ENCODE results near the gene C2CD4A. TPM values are rescaled to one million over a fixed set of nuclear protein-coding genes. Genes with fewer than 3 reads are reported as not detected.

C2CD4A gene
- total and polyA plus RNA-seq, 2 donors from 2014 or later, result 0.17 to 5.3 TPM

- Histone ChIP-seq H3K36me3 (ENCODE audit: control insufficient read depth in 2 of 3, insufficient read depth in 3 of 3, low read length in 3 of 3) (no peaks in the 10 kb centered on the region), H3K27ac (ENCODE audit: low read depth in 2 of 2, low read length in 2 of 2) (peak overlapping the region in 1 of 2 donors; percentile 90), H3K9ac (ENCODE audit: low read length in 3 of 3) (peak overlapping the region; percentile 61 to 88 (median 81)), H3K27me3 (ENCODE audit: control insufficient read depth, insufficient read depth, low read length) (no peaks in the 10 kb centered on the region), H3K9me3 (ENCODE audit: control insufficient read depth in 2 of 3, insufficient read depth in 1 of 3, low read length in 3 of 3) (no peaks in the 10 kb centered on the region), H3K4me3 (ENCODE audit: low read length in 3 of 3) (peak overlapping the region; percentile 73 to 87 (median 77)), H3K4me1 (ENCODE audit: control insufficient read depth in 2 of 3, insufficient read depth in 2 of 3, low read depth in 1 of 3, low read length in 3 of 3) (peaks cover 0 to 2% (median 2%) of the 10 kb centered on the region in 3 donors)
- DNase-seq (peak in 1 of 5 donors; percentile 14), FAIRE-seq (no peak)
- intact Hi-C loops (cut with DNase I), result no loop called here
- TF ChIP-seq, protein P1, sequence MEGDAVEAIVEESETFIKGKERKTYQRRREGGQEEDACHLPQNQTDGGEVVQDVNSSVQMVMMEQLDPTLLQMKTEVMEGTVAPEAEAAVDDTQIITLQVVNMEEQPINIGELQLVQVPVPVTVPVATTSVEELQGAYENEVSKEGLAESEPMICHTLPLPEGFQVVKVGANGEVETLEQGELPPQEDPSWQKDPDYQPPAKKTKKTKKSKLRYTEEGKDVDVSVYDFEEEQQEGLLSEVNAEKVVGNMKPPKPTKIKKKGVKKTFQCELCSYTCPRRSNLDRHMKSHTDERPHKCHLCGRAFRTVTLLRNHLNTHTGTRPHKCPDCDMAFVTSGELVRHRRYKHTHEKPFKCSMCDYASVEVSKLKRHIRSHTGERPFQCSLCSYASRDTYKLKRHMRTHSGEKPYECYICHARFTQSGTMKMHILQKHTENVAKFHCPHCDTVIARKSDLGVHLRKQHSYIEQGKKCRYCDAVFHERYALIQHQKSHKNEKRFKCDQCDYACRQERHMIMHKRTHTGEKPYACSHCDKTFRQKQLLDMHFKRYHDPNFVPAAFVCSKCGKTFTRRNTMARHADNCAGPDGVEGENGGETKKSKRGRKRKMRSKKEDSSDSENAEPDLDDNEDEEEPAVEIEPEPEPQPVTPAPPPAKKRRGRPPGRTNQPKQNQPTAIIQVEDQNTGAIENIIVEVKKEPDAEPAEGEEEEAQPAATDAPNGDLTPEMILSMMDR (IDR thresholded peaks at IDR 0.05; ENCODE audit: borderline replicate concordance, extremely low read depth, insufficient read depth), result no peak
These were observed 7.5 kb upstream of the C2CD4A start for GRCh38 chr15:62059108-62059815.

GRCh38 chr15:62059816-62060112 is 7.0 kb upstream of the C2CD4A start:
- H3K4me3 ChIP-seq (ENCODE audit: low read length in 3 of 3), result peak overlapping the region; percentile 73 to 87 (median 77)
- no peaks in the 10 kb centered on the region for H3K9me3 ChIP-seq (ENCODE audit: control insufficient read depth in 2 of 3, insufficient read depth in 1 of 3, low read length in 3 of 3)
- peak overlapping the region; percentile 61 to 88 (median 81) for H3K9ac ChIP-seq (ENCODE audit: low read length in 3 of 3)
- TF ChIP-seq, protein P1 (IDR thresholded peaks at IDR 0.05; ENCODE audit: borderline replicate concordance, extremely low read depth, insufficient read depth), result no peak
- H3K27me3 ChIP-seq (ENCODE audit: control insufficient read depth, insufficient read depth, low read length), result no peaks in the 10 kb centered on the region
- intact Hi-C loops (cut with DNase I), result no loop called here
- peaks cover 0 to 2% (median 2%) of the 10 kb centered on the region in 3 donors for H3K4me1 ChIP-seq (ENCODE audit: control insufficient read depth in 2 of 3, insufficient read depth in 2 of 3, low read depth in 1 of 3, low read length in 3 of 3)
- FAIRE-seq (no peak), DNase-seq (peak in 3 of 5 donors; percentile 48 to 72 (median 69))
- no peaks in the 10 kb centered on the region for H3K36me3 ChIP-seq (ENCODE audit: control insufficient read depth in 2 of 3, insufficient read depth in 3 of 3, low read length in 3 of 3)
- peak overlapping the region; percentile 90 to 94 for H3K27ac ChIP-seq (ENCODE audit: low read depth in 2 of 2, low read length in 2 of 2)

DNA sequence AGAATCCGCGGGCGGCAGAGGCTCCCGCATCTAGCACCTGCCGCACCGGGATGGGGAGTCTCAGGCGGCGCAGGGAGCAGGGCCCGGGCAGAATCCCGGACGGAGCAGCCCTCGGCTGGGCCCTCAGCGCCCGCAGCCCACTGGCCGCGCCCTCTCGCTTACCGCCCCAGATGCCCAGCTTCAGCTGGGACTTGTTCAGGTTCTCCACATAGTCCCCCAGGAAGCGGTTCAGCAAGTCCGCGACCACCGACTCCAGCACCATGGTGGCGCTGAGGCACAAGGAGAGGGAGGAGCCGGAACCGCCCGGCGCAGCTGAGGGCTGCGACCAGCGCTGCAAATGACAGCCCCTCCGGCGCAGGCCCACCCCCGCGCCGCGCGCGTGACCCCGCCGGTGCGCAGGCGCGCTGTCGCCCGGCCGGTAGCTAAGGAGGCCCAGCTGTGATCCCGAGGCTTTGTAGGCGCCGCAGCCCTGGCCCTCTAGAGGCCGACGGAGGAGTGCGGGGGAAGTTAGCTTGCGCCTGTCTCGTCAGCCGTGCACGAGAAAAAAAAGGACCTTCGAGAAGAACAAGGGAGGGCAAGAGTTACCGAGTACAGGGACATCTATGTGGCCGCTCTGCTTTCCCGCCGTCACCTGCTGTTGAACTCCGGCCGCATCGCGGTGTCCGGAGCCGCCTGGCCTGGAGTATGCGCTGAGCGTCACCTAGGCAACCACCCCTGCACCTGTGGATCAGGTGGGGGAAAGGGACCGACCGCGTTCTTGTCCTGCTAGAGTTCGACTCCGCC is 6.5 kb upstream of the C2CD4A start, which contains the start of gene VPS13C:
TSS of gene VPS13C (minus strand) at position 335 of the 783 bp plus-strand sequence. CDS start at position 262, 73 bp downstream.
- peak; percentile 96 to 98 (median 97) for DNase-seq
- H3K9ac ChIP-seq (ENCODE audit: low read length in 3 of 3), result peak within 1 kb of the TSS; percentile 67 to 88 (median 81)
- FAIRE-seq, result no peak
- TF ChIP-seq, protein P1 (IDR thresholded peaks at IDR 0.05; ENCODE audit: borderline replicate concordance, extremely low read depth, insufficient read depth), result peak; percentile 63
- no peaks in the 10 kb centered on the region for H3K9me3 ChIP-seq (ENCODE audit: control insufficient read depth in 2 of 3, insufficient read depth in 1 of 3, low read length in 3 of 3)
- no peaks in the 10 kb centered on the region for H3K27me3 ChIP-seq (ENCODE audit: control insufficient read depth, insufficient read depth, low read length)
- intact Hi-C loops (cut with DNase I), result no loop called here
- no peaks in the 10 kb centered on the region for H3K36me3 ChIP-seq (ENCODE audit: control insufficient read depth in 2 of 3, insufficient read depth in 3 of 3, low read length in 3 of 3)
- H3K27ac ChIP-seq (ENCODE audit: low read depth in 2 of 2, low read length in 2 of 2), result peak within 1 kb of the TSS; percentile 90 to 94
- H3K4me1 ChIP-seq (ENCODE audit: control insufficient read depth in 2 of 3, insufficient read depth in 2 of 3, low read depth in 1 of 3, low read length in 3 of 3), result peaks cover 0 to 2% (median 2%) of the 10 kb centered on the region in 3 donors
- H3K4me3 ChIP-seq (ENCODE audit: low read length in 3 of 3), result peak within 1 kb of the TSS; percentile 73 to 87 (median 77)
